Measurements from ENCODE around the gene RCOR2.

Gene RCOR2

DNA sequence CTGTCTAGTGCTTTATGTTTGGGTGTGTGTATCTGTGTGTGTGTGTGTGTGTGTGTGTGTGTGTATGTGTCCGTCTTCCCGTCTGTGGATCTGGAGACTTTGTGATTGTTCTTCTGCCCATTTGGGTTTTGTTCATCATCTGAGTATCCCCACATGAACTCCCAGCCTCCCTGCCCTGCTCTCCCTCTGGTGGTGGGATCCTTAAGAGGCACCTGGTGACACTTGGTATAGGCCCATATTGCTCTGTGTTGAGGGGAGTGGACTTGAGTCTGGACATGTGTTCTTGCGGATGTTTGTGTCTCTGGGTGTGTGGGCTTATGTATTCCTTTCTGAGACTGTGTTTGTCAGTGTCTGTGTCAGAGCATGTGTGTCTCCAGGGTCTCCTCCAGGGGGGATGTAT, 15.3 kb downstream of the RCOR2 start:
- Histone ChIP-seq H3K36me3 (ENCODE audit: insufficient read depth, low read length) (peaks cover 86% of the 10 kb centered on the region), H3K4me2 (ENCODE audit: low read length) (no peak overlapping the region), H3K27me3 (ENCODE audit: insufficient read depth, low read length) (no peaks in the 10 kb centered on the region), H3K9ac (ENCODE audit: low read length) (no peak overlapping the region), H3K9me2 (ENCODE audit: low read depth, low read length) (no peaks in the 10 kb centered on the region), H3K4me3 (ENCODE audit: low read depth, low read length, poor library complexity, severe bottlenecking) (no peak overlapping the region), H3K79me2 (ENCODE audit: insufficient read depth, low read length) (no peaks in the 10 kb centered on the region), H3K4me1 (ENCODE audit: insufficient read depth, low read length, severe bottlenecking) (no peaks in the 10 kb centered on the region), H3K9me3 (ENCODE audit: low read length) (no peaks in the 10 kb centered on the region), H3F3A (ENCODE audit: insufficient read depth, low read length) (no peaks in the 10 kb centered on the region), H3K27ac (ENCODE audit: low read depth, low read length, poor library complexity, severe bottlenecking) (no peak overlapping the region), H2AFZ (ENCODE audit: low read length) (no peak overlapping the region), H4K20me1 (ENCODE audit: insufficient read depth, low read length) (no peaks in the 10 kb centered on the region)
- no peak for TF ChIP-seq EZH2 (IDR thresholded peaks at IDR 0.05; ENCODE audit: borderline replicate concordance, low read length)
- TF ChIP-seq, protein P1, sequence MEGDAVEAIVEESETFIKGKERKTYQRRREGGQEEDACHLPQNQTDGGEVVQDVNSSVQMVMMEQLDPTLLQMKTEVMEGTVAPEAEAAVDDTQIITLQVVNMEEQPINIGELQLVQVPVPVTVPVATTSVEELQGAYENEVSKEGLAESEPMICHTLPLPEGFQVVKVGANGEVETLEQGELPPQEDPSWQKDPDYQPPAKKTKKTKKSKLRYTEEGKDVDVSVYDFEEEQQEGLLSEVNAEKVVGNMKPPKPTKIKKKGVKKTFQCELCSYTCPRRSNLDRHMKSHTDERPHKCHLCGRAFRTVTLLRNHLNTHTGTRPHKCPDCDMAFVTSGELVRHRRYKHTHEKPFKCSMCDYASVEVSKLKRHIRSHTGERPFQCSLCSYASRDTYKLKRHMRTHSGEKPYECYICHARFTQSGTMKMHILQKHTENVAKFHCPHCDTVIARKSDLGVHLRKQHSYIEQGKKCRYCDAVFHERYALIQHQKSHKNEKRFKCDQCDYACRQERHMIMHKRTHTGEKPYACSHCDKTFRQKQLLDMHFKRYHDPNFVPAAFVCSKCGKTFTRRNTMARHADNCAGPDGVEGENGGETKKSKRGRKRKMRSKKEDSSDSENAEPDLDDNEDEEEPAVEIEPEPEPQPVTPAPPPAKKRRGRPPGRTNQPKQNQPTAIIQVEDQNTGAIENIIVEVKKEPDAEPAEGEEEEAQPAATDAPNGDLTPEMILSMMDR (IDR thresholded peaks at IDR 0.05; ENCODE audit: low read length): peak; percentile 20; the same call in 1 of the 2 replicates

DNA sequence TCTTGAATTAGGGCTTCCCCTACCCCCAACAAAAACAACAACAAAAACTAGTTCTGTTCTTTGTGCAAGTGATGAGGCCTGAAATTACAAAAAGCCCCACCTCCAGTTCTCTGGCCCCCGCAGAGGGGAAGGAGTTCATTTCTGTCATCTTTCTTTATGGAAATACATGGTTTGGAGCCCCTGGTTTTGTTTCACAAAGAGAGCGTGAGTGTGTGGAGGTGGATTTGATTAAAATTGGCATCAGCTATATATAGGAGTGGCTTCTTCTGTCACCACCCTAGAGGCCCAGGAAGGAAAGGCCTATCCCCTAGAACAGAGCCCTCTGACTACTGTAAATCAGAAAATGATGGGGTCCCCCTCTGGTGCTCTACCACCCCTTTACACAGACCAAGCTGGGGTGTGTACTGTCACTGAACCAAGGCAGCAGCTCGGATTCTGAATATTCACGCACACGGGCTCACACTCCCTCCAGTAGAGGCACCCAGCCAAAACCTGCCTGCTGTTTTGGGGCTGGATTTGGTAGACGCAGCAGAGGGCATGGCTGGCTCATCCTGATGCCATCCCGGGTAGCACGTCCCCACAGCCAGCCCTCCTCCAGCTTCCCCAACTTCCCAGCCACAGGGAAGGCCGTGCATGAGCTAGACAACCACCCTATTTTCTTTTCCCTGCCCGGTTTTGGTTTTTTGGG, 19.4 kb downstream of the RCOR2 start:
- Histone ChIP-seq H3K79me2 (ENCODE audit: insufficient read depth, low read length) (no peaks in the 10 kb centered on the region; the same call in 1 of the 2 replicates), H3F3A (ENCODE audit: insufficient read depth, low read length) (no peaks in the 10 kb centered on the region), H3K4me2 (ENCODE audit: low read length) (no peak overlapping the region), H3K4me1 (ENCODE audit: insufficient read depth, low read length, severe bottlenecking) (peaks cover 4% of the 10 kb centered on the region), H3K9me3 (ENCODE audit: low read length) (no peaks in the 10 kb centered on the region), H4K20me1 (ENCODE audit: insufficient read depth, low read length) (no peaks in the 10 kb centered on the region), H3K9ac (ENCODE audit: low read length) (no peak overlapping the region), H3K27ac (ENCODE audit: low read depth, low read length, poor library complexity, severe bottlenecking) (no peak overlapping the region), H2AFZ (ENCODE audit: low read length) (no peak overlapping the region), H3K27me3 (ENCODE audit: insufficient read depth, low read length) (no peaks in the 10 kb centered on the region), H3K4me3 (ENCODE audit: low read depth, low read length, poor library complexity, severe bottlenecking) (no peak overlapping the region), H3K9me2 (ENCODE audit: low read depth, low read length) (no peaks in the 10 kb centered on the region), H3K36me3 (ENCODE audit: insufficient read depth, low read length) (peaks cover 82% of the 10 kb centered on the region)
- TF ChIP-seq, protein P1 (IDR thresholded peaks at IDR 0.05; ENCODE audit: low read length): no peak
- no peak for TF ChIP-seq EZH2 (IDR thresholded peaks at IDR 0.05; ENCODE audit: borderline replicate concordance, low read length)

DNA sequence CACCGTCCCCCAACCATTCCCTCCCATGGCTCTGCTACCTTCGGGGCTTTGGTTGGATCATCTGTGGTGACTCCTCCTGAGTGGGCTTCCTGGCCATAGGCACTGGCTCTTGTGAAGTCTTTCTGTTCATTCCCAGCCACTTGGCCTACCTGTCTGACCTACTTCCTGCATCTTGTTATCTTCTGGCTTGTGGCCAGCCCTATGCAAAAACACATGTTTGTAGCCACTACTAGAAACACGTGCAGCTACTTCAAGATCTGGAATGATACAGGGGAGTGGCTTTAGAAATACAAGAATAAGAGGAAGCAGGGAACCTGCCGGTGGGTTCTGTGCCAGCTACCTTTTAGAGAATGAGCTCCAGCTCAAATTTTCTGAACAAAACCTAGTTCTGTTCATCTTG, 20.9 kb downstream of the RCOR2 start:
- Histone ChIP-seq H3K27ac (ENCODE audit: low read depth, low read length, poor library complexity, severe bottlenecking) (no peak overlapping the region), H3K9ac (ENCODE audit: low read length) (no peak overlapping the region), H3K4me2 (ENCODE audit: low read length) (no peak overlapping the region), H3K9me3 (ENCODE audit: low read length) (no peaks in the 10 kb centered on the region), H3K4me3 (ENCODE audit: low read depth, low read length, poor library complexity, severe bottlenecking) (no peak overlapping the region), H3K9me2 (ENCODE audit: low read depth, low read length) (no peaks in the 10 kb centered on the region), H2AFZ (ENCODE audit: low read length) (no peak overlapping the region), H3K4me1 (ENCODE audit: insufficient read depth, low read length, severe bottlenecking) (peaks cover 4% of the 10 kb centered on the region), H3F3A (ENCODE audit: insufficient read depth, low read length) (no peaks in the 10 kb centered on the region), H3K27me3 (ENCODE audit: insufficient read depth, low read length) (no peaks in the 10 kb centered on the region), H3K79me2 (ENCODE audit: insufficient read depth, low read length) (no peaks in the 10 kb centered on the region; the same call in 1 of the 2 replicates), H4K20me1 (ENCODE audit: insufficient read depth, low read length) (no peaks in the 10 kb centered on the region), H3K36me3 (ENCODE audit: insufficient read depth, low read length) (peaks cover 74% of the 10 kb centered on the region)
- TF ChIP-seq, protein P1 (IDR thresholded peaks at IDR 0.05; ENCODE audit: low read length): no peak
- TF ChIP-seq EZH2 (IDR thresholded peaks at IDR 0.05; ENCODE audit: borderline replicate concordance, low read length): no peak

All from OCI-LY1 (cell line).